ENCODE measurements around the gene PPP6R3. TPM values are rescaled to one million over a fixed set of nuclear protein-coding genes. Genes with fewer than 3 reads are reported as not detected.

The PPP6R3 gene, protein sequence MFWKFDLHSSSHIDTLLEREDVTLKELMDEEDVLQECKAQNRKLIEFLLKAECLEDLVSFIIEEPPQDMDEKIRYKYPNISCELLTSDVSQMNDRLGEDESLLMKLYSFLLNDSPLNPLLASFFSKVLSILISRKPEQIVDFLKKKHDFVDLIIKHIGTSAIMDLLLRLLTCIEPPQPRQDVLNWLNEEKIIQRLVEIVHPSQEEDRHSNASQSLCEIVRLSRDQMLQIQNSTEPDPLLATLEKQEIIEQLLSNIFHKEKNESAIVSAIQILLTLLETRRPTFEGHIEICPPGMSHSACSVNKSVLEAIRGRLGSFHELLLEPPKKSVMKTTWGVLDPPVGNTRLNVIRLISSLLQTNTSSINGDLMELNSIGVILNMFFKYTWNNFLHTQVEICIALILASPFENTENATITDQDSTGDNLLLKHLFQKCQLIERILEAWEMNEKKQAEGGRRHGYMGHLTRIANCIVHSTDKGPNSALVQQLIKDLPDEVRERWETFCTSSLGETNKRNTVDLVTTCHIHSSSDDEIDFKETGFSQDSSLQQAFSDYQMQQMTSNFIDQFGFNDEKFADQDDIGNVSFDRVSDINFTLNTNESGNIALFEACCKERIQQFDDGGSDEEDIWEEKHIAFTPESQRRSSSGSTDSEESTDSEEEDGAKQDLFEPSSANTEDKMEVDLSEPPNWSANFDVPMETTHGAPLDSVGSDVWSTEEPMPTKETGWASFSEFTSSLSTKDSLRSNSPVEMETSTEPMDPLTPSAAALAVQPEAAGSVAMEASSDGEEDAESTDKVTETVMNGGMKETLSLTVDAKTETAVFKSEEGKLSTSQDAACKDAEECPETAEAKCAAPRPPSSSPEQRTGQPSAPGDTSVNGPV
- total RNA-seq (100 to 1,000 TPM in 3 of 9 donors, 10 to 100 TPM in 6; 68.9 to 180 (median 94.6) TPM), polyA plus RNA-seq (10 to 100 TPM; 40.2 to 65.6 (median 52.9) TPM)
- long read RNA-seq, donor 1, full-length matches to known transcripts = 4 of 4 reads
- long read RNA-seq, donor 1, partial matches to known transcripts = 0 of 4 reads
- long read RNA-seq, donor 1, other reads (novel, unspliced or antisense) = 0 of 4 reads
- long read RNA-seq, donor 2, full-length matches to known transcripts = 3 of 71 reads
- long read RNA-seq, donor 2, partial matches to known transcripts = 68 of 71 reads
- long read RNA-seq, donor 2, other reads (novel, unspliced or antisense) = 0 of 71 reads
- long read RNA-seq, donor 3, full-length matches to known transcripts = 2 of 2 reads
- long read RNA-seq, donor 3, partial matches to known transcripts = 0 of 2 reads
- long read RNA-seq, donor 3, other reads (novel, unspliced or antisense) = 0 of 2 reads
- long read RNA-seq, donor 4, full-length matches to known transcripts = 2 of 31 reads
- long read RNA-seq, donor 4, partial matches to known transcripts = 2 of 31 reads
- long read RNA-seq, donor 4, other reads (novel, unspliced or antisense) = 27 of 31 reads
- long read RNA-seq, donor 5, full-length matches to known transcripts = 40 of 92 reads
- long read RNA-seq, donor 5, partial matches to known transcripts = 7 of 92 reads
- long read RNA-seq, donor 5, other reads (novel, unspliced or antisense) = 45 of 92 reads
- long read RNA-seq, donor 6, full-length matches to known transcripts = 2 of 19 reads
- long read RNA-seq, donor 6, partial matches to known transcripts = 5 of 19 reads
- long read RNA-seq, donor 6, other reads (novel, unspliced or antisense) = 12 of 19 reads
- long read RNA-seq, donor 7 = 0 reads
- long read RNA-seq, donor 8, full-length matches to known transcripts = 3 of 3 reads
- long read RNA-seq, donor 8, partial matches to known transcripts = 0 of 3 reads
- long read RNA-seq, donor 8, other reads (novel, unspliced or antisense) = 0 of 3 reads
- long read RNA-seq, donor 9, partial matches to known transcripts = 0 of 3 reads
- long read RNA-seq, donor 9, other reads (novel, unspliced or antisense) = 0 of 3 reads
- long read RNA-seq, donor 10 = 0 reads

DNA sequence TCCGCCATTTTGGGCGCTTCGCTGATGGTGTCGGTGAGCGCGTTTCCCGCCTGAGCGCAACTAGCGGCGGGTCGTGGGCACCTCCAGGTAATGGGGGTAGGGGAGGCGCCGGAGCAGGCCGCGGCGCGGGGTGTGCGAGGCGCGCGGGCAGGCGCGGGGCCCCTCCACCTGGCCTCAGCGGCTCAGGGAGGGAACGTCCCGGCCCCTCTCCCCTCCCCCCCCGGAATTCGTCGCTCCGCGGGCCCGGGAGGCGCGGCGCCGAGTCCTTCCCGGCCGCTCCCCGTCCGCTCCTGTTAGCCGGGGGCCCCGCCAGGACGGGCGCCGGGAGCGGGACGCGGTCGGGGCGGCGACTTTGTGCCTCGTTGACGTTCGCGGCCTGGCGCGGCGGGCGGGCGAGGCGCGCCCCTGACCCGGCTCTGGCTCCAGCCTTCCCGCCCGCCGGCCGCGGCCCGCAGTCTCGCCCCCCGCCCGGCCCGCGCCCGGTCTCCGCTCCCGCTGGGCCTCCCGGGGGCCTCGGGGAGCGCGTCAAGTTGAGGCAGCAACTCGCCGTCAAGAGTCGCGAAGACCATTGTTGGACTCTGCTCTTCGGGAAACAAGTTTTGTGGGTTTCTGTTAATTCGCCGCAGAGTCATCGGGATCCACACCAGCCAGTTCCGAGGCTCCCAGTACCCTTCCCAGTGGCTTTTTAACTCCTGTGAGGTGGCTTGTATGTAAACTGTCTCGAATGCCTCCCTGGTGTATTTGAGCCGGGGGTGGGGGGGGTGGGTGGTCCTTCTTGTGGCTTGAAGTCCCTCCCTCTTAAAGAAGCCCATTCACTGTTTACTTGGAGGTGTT is at the start of gene PPP6R3:
TSS of gene PPP6R3 (plus strand) at position 12 of the 834 bp plus-strand sequence. CDS start 76,913 bp downstream, outside the sequence.
- Histone ChIP-seq H3K4me1 (replicated peaks in 1 of 2) (peaks cover 26 to 43% of the 10 kb centered on the region in 2 donors), H3K27ac (peak within 1 kb of the TSS; percentile 90 to 100 (median 98)), H3K36me3 (replicated peaks in 1 of 2) (no peaks in the 10 kb centered on the region), H3K4me3 (peak within 1 kb of the TSS in 3 of 4 donors; percentile 86 to 100 (median 87)), H3K27me3 (no peaks in the 10 kb centered on the region), H3K9me3 (replicated peaks in 1 of 3) (no peaks in the 10 kb centered on the region)
- DNase-seq = peak in 3 of 7 donors; percentile 21 to 52 (median 32)
- TF ChIP-seq POLR2A (IDR thresholded peaks at IDR 0.05) = peak; percentile 12 to 45
- TF ChIP-seq, protein P1, sequence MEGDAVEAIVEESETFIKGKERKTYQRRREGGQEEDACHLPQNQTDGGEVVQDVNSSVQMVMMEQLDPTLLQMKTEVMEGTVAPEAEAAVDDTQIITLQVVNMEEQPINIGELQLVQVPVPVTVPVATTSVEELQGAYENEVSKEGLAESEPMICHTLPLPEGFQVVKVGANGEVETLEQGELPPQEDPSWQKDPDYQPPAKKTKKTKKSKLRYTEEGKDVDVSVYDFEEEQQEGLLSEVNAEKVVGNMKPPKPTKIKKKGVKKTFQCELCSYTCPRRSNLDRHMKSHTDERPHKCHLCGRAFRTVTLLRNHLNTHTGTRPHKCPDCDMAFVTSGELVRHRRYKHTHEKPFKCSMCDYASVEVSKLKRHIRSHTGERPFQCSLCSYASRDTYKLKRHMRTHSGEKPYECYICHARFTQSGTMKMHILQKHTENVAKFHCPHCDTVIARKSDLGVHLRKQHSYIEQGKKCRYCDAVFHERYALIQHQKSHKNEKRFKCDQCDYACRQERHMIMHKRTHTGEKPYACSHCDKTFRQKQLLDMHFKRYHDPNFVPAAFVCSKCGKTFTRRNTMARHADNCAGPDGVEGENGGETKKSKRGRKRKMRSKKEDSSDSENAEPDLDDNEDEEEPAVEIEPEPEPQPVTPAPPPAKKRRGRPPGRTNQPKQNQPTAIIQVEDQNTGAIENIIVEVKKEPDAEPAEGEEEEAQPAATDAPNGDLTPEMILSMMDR (IDR thresholded peaks at IDR 0.05) = no peak
- intact Hi-C loops (cut with DNase I) = no loop called here
- 0 to 6% (median 0%) methylated on average over 2 to 92 of the region's 92 CpGs for WGBS, 4 donors

DNA sequence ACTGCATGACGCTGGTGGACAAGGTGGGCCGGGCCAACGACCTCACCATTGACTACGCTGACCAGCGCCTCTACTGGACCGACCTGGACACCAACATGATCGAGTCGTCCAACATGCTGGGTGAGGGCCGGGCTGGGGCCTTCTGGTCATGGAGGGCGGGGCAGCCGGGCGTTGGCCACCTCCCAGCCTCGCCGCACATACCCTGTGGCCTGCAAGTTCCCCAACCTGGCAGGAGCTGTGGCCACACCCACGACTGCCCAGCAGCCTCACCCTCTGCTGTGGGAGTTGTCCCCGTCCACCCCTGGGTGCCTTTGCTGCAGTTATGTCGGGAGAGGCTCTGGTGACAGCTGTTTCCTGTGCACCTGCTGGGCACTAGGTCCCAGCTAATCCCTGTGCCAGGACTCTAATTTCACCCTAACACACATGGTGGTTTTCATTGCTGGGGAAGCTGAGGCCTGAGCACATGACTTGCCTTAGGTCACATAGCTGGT is 49.0 kb upstream of the PPP6R3 start:
- H3K4me3 ChIP-seq = no peak overlapping the region
- H3K36me3 ChIP-seq (replicated peaks in 1 of 2) = peaks cover 0 to 71% of the 10 kb centered on the region in 2 donors
- TF ChIP-seq, protein P1 (IDR thresholded peaks at IDR 0.05) = no peak
- no peak for TF ChIP-seq POLR2A (IDR thresholded peaks at IDR 0.05)
- 68 to 95% (median 87%) methylated on average over 3 to 17 of the region's 17 CpGs for WGBS, 4 donors
- no peaks in the 10 kb centered on the region for H3K4me1 ChIP-seq (replicated peaks in 1 of 2)
- no peak overlapping the region for H3K27ac ChIP-seq
- intact Hi-C loops (cut with DNase I) = no loop called here
- DNase-seq = no peak
- no peaks in the 10 kb centered on the region for H3K27me3 ChIP-seq
- no peaks in the 10 kb centered on the region for H3K9me3 ChIP-seq (replicated peaks in 1 of 3)
